ELF-1 (cell line): ENCODE measurements around the gene RIF1.

Source experiments
- DNase-seq: peaks from one replicate; pipeline ENCODE4 v3.0.0-alpha.2; 2016; ENCODE audit warnings: low read depth, low spot score

The RIF1 gene, protein sequence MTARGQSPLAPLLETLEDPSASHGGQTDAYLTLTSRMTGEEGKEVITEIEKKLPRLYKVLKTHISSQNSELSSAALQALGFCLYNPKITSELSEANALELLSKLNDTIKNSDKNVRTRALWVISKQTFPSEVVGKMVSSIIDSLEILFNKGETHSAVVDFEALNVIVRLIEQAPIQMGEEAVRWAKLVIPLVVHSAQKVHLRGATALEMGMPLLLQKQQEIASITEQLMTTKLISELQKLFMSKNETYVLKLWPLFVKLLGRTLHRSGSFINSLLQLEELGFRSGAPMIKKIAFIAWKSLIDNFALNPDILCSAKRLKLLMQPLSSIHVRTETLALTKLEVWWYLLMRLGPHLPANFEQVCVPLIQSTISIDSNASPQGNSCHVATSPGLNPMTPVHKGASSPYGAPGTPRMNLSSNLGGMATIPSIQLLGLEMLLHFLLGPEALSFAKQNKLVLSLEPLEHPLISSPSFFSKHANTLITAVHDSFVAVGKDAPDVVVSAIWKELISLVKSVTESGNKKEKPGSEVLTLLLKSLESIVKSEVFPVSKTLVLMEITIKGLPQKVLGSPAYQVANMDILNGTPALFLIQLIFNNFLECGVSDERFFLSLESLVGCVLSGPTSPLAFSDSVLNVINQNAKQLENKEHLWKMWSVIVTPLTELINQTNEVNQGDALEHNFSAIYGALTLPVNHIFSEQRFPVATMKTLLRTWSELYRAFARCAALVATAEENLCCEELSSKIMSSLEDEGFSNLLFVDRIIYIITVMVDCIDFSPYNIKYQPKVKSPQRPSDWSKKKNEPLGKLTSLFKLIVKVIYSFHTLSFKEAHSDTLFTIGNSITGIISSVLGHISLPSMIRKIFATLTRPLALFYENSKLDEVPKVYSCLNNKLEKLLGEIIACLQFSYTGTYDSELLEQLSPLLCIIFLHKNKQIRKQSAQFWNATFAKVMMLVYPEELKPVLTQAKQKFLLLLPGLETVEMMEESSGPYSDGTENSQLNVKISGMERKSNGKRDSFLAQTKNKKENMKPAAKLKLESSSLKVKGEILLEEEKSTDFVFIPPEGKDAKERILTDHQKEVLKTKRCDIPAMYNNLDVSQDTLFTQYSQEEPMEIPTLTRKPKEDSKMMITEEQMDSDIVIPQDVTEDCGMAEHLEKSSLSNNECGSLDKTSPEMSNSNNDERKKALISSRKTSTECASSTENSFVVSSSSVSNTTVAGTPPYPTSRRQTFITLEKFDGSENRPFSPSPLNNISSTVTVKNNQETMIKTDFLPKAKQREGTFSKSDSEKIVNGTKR (N-terminal part only)

DNA sequence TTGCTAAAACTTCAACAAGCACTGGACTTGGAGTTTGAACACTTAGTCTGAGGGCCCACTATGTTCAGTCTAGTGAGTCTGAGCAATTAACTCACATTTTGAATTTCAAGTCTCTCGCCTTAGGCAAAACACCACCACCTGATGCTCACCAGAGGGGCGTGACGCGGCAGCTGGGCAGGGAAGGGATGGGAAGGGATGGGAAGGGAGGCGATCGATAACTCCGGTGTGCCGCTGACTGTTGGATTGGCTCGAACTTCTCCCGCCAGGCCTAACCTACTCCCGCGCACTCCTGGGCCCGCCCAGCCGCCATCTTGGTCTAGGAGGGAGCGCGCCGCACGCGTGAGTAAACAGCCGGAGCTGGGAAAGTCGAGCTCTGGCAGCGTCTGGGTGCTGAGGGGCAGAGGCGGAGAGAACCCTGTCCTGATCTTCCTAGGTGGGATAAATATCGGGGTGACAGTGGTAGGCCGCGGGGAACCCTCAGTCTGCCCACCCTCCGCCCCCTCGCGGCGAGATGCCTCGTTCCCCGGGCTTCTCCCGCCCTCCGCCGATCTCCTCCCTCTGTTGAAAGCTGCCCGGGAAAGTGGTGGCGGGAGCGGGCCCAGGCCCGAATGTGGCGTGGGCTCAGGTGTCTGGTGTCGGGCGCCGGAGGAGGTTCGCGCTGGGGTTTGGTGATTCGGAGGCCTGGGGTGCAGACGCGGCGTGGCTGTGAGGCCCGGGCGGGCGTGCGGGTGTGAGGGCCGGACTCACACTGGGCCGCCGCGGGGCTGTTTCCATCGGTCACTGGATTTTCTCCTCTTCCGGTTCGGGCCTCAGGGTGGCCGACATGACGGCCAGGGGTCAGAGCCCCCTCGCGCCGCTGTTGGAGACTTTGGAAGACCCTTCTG lies at the start of gene RIF1:
Gene RIF1, plus strand, starts transcription at position 302 of the 884 bp plus-strand sequence. Its CDS starts 522 bp downstream, at position 824.
- peak; percentile 99 for DNase-seq

GRCh38 chr2:151361674-151362370 lies 47.9 kb upstream of the RIF1 start:
- DNase-seq, result no peak

DNA sequence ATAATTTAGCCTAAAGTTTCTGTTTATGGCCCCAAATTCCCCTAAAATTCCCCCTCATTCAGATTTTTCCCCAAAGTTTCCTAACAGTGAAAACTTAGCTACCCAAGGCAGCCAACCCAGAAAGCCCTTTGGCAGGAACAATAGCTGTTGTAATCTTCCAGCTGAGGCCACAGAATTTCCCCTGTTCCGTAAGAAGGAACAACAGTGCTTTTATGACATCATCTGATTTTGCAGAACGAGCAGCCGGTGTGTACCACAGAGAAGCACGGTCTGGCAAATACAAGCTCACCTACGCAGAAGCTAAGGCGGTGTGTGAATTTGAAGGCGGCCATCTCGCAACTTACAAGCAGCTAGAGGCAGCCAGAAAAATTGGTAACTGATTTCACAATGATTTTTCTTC lies 46.0 kb upstream of the RIF1 start:
- no peak for DNase-seq

DNA sequence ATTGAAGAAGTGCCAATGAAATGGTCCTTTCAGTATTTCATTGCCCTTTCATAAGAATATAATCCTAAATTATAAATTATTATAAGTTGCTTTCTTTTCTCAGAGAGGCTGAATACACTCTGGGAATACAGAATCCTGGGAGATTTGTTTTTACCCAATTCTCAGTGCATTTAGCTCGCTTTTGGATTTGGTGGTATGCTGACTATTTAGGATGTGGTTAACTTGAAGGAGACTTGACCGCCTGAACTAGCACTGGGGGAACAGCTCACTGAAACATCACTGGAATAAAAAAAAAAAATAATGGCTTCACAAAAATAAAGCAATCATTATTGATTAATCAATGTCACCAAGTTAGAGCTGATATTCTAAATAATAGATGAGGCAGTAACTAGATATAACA lies 42.1 kb upstream of the RIF1 start:
- DNase-seq, result no peak

GRCh38 chr2:151374436-151374835 lies 35.3 kb upstream of the RIF1 start:
- DNase-seq, result no peak

- no peak for DNase-seq
Observed at GRCh38 chr2:151379169-151379568, 30.5 kb upstream of the RIF1 start.

DNA sequence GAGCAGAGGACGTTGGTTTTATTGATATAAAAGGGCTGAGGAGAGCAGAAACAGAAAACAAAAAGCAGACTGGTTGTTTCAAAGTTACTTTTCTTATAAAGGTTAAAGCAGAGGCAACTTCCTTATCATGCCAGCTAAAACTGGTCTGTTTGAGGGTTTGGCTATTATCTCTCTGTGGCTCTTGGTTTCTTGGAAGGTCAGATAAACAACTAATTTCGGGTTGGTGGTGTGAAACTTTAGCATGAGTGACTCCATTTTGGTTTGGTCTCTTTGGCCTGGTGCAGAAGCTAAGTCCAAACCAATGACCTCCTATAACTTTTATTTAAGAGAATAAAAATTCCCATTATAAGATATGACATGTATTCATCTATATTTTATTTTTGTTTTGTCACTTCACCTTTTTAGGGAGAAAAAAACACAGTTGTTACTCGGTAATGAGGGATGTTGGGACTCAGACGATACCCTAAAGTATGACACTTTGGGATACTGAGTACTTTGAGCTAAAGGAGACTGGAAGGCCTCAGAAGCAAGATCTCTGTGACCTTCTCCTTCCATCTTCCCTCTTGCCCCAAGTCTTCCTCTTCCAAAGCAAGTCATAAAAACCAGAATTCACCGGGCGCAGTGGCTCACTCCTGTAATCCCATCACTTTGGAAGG lies 29.0 kb upstream of the RIF1 start:
- DNase-seq, result no peak

DNA sequence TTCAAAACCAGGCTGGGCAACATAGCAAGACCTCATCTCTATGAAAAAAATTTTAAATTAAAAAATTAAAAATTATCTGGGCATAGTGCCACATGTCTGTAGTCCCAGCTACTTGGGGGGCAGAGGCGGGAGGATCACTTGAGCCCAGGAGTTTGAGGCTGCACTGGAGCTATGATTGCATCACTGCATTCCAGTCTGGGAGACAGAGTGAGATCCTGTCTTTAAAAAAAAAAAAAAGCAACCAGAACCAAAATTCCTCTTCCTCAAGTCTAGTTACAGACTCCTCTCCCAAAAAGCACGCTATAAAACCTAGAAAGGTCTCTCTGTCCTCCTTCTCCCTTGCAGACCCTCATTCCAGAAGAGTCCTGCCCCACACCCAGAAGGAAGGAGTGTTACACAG lies 28.4 kb upstream of the RIF1 start:
- peak; percentile 23 for DNase-seq

GRCh38 chr2:151388011-151388410 lies 21.7 kb upstream of the RIF1 start:
- DNase-seq, result no peak

GRCh38 chr2:151391436-151391835 lies 18.3 kb upstream of the RIF1 start:
- no peak for DNase-seq

GRCh38 chr2:151394509-151394908 lies 15.2 kb upstream of the RIF1 start:
- no peak for DNase-seq

DNA sequence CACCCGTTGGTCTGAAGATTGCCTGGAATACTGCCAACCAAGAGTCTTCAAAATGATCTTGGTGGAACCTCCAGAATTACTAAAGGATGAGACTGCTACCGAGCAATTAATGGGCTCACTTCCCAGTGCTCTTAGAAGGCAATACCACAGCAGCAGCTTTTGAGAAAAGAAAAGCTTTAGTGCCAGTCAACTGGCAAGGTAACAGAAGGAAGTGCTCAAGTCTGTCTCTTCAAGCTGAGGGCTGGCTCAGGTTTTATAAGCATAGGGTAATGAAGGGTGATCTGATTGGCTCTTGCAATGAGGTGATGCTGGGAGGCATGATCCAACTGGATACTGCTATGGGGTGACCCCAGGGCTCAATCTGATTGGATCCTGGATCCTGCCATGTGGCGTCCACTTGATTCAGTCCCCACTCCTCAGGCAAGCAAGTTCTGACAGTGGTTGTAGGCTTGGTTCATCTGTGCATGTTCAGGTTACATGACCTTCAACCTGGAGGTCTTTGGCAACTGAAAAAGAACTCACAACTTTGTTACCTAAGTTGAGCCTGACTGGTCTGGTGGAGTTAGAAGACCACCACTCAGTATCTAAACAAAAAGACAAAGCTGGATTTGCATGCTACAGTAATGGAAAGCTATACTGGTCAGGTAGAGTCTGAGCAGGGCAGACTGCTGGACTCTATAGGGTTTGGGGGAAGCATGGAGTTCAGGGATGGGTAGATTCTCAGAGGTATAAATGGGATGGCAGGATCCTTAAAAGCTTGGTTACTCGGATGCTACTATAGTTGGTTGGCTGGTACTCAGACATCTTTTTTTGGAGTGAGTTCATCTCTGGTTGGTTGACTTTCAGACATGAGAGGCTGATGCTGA lies 14.0 kb upstream of the RIF1 start:
- no peak for DNase-seq

GRCh38 chr2:151399981-151400380 lies 9.7 kb upstream of the RIF1 start:
- no peak for DNase-seq

DNA sequence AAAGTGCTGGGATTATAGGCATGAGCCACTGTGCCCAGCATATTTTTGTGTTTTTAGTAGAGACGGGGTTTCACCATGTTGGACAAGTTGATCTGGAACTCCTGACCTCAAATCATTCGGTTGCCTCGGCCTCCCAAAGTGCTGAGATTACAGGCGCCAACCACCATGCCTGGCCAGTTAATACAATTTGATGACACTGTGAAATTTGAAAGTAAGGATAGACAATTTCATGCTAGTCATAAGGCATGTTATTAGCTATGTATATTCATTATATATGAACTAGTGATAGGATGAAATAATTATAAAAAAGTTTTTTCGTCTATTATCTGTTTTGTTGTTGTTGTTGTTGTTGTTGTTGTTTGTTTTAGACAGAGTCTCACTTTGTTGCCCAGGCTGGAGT lies 8.6 kb upstream of the RIF1 start:
- DNase-seq, result no peak

DNA sequence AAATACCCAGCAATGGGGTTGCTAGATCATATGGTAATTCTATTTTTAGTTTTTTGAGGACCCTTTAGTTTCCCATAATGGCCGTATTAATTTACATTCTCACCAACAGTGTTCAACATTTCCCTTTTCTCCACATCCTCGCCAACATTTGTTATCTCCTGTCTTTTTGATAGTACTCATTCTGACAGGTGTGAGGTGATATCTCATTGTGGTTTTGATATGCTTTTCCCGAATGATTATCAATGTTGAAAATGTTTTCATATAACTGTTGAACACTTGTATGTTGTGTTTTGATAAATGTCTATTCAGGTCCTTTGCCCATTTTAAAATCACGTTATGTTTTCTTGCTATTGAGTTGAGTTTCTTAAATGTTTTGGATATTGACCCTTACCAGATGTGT lies 5.8 kb upstream of the RIF1 start:
- no peak for DNase-seq

DNA sequence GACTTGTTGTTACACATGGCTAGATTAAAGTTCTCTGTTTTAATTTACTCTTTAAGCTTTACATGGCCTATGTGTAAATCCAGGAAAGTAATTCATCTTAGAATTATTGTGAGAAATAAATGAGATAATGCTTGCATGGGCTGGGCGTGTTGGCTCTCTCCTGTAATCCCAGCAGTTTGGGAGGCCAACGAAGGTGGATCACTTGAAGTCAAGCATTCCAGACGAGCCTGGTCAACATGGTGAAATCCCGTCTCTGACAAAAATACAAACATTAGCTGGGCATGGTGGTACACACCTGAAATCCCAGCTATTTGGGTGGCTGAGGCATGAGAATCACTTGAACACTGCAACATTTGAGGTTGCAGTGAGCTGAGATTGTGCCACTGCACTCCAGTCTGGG lies 4.3 kb upstream of the RIF1 start:
- DNase-seq, result no peak

DNA sequence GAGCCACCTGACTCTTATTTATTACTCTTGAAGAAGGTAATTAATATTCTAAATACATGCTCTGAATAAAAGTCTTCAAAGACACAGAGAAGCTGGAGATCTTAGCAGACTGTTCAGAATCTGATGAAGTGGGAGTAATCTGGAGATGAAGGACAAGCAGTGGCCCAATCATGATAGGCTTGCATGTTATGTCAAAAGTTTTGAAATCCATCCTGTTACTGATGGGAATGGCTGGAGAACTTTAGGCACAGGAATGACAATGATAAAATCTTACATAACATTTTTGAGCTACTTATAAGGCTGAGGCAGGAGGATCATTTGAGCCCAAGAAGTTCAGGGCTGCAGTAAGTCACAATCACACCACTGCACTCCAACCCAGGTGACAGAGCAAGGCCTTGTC lies 2.4 kb upstream of the RIF1 start:
- DNase-seq, result no peak

GRCh38 chr2:151408788-151409600 lies 708 bp upstream of the RIF1 start:
- DNase-seq, result peak; percentile 94
